Measurements from ENCODE around the gene MCM9.

Gene MCM9

DNA sequence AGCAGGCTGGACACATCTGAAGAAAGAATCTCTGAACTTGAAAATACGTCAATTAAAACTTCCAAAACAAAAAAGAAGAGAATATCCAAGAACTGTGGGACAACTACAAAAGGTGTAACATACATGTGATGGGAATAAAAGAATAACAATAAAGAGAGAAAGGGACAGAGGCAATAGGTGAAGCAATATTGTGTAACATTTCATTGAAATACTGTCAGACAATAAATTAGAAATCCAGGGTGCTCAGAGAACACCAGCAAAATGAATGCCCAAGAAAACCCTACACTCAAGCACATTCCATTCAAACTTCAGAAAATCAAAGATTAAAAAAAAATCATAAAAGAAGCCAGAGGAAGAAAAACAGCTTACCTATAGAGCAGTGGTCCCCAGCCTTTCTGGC is 74.6 kb downstream of the MCM9 start:
- DNase-seq, result no peak

DNA sequence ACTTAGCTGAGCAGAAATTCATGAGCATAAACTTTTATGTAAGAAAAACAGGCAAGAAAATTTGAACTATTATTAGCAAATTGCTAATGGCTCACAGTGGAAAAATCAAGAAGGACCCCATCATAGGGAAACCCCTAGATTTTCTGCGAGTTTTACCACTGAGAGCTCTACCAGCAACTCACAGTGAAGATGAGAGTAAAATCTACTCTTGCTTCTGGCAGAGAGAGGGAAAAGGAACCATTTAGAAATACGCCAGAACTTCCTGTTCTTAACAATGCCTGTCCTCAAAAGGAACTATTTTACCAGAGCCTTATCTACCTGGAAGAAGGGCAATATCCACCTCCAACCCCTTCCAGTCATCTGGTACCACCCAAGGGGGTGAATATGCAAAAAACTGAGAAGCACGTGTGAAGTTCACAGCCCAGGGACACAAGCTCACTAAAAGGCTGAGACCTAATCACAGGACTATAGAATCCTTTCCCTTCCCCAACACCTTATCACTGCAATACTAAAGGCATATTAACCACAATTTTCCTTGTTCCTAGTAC is 75.4 kb downstream of the MCM9 start:
- no peak for DNase-seq

GRCh38 chr6:118856301-118856700 is 78.7 kb downstream of the MCM9 start:
- no peak for DNase-seq

DNA sequence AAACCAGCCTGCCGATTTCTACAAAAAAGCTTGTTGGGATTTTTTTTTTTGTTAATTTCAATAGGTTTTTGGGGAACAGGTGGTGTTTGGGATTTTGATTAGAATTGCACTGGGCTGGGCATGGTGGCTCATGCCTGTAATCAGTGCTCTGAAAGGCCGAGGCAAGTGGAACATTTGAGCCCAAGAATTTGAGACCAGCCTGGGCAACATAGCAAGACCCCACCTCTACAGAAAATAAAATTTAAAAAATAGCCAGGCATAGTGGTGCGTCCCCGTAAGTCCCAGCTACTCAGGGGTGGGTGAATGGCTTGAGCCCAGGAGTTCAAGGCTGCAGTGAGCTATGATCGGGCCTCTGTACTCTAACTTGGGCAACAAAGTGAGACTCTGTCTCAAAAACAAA is 81.6 kb downstream of the MCM9 start:
- DNase-seq, result no peak

- DNase-seq, result no peak
Measured at GRCh38 chr6:118844915-118845314, 90.0 kb downstream of the MCM9 start.

DNA sequence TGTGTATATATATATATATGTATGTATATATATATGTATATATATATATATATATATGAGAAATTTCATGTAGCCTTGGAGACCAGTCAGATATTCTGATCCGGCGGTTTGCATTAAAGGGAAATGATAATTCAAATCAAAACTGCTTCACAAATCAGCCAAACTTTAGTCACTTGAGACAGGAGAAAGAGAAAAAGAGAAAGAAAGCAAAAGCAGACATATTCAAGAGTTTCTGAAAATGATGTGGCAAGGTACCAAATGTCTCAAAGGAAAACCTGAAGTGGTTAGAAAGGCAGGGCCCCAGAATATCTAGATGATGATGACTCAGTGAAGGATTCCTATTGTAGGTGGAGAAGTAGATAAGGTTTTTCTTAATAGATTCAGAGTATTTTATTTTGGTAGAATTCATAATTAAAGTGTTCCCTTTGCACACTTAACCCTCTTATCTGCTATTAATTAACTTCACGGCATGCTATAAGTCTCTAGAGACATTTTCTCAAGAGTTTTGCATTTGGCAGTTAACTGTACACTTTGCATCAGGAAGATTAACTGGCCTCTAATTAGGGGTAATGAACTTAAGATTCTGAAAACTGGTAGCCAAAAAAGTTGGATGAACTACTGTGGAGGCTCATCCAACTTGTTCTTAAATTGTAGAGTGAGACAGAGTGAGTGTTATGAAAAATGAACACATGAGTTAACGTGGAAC is 91.1 kb downstream of the MCM9 start:
- no peak for DNase-seq

DNA sequence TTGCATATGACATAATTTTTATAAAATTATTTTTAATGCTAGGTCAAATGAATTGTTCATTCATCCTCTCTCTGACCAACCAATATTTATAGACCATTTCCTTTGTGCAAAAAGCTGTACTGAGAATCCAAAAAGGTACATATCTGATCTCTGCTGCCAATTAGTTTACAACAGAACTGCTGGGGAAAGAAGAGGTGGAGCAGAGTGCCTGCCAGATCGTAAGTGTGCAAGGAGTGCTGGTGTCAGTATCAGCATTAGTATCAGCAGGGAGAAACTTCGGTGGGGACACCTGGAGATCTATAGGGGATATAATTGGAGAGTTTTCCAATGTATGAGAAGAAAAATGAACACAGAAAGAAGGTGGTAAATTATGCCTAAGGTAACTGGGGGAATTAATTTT is 104.3 kb downstream of the MCM9 start:
- DNase-seq, result no peak

DNA sequence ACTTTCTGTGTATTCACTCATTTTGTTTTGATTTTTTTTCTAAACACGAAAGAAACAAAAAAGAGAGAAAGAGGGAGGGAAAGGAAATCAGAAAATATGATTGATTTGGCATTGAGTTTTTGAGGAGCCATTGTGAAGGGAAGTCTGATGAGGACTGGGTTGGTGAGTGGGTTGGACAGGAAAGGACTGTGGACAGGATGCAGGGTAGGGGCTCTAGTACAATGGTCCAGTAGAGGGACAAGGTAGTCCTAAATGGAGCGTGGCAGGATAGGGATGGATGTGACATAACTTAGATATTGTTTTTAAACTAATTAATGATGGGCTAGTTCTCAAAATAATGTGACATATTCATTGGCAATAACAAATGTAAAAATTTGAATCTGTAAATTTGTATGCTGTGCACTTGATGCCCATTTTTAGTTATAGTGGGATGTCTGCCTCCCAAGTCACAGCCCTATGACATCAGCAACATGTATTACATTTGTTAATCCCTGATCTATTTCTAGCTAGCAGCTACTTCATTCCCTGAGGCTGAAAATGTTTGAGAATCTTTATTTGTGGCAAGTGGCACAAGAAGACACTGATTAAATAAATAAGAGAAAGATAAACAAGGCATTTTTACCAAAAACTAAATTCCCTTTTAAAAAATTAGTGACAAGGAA is 105.0 kb downstream of the MCM9 start:
- no peak for DNase-seq

DNA sequence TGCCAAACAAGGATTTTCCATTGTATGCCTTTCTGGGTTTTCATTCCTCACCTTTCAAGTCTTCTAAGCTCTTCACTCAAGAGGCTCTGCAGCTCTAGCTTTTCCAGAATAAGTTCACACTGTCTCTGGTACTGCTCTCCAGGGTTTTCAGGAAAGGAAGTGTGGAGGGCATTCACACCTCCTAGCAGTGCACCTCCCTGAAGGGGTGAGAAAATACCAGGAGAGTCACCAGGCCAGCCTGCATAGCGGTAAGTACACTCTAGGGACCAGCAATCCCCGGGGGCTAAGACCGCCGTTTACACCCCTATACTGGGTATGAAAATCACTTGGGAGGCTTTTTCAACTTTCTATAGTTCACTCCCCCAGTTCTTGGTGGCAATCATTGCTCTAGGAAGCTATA is 108.9 kb downstream of the MCM9 start:
- DNase-seq, result no peak

- DNase-seq, result no peak
Measured at GRCh38 chr6:118825661-118826060, 109.3 kb downstream of the MCM9 start.

DNA sequence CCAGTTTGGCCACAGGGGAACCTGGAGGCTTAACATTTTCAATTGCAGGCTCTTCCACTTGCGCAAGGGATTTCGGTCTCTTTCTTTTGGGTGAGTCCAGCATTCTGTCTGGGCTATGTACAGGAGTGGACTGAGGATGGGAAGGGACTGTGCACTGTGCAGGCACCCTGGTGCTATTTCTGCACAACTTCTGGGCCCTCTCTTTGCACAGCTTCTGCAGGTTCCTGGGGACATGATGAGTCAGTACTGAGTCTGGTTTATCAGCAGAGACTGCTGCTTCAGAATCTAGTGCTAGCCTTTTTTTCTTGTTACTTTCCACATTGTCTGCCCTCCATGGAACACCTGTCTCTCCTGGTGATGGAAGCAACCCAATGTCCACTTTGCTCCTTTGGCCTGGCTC is 119.5 kb downstream of the MCM9 start:
- DNase-seq, result no peak

- DNase-seq, result no peak
Measured at GRCh38 chr6:118813775-118814174, 121.2 kb downstream of the MCM9 start.

GRCh38 chr6:118812970-118813369 is 122.0 kb downstream of the MCM9 start:
- no peak for DNase-seq

DNA sequence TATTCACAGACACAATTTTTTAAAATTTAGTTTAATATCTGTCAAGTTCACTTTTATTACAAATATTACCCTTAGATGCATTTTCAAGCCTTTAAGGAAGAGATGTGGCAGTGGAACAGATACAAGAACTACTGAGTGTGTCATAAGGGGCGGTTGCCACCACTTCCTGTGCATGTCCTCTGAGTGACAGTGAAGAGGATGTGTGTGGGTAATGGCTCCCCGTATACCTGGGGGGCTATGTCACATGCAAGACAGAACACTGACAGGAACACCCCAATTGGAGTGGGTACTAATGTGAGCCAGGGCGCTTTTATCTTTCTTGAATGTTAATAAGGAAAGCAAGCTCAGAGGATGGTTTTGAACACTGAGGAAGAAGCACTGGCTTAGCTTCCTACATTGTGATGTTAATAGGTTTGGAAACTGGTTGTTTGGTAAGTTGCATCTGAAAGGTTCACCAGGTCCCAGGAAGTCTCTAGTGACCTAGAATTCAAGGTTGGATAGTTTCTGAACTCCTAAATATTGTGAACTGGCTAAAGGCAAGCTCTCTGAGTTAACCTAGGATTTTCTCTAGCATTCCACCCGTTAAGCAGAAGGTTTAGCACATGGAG is 124.4 kb downstream of the MCM9 start:
- DNase-seq, result peak; percentile 23 to 29

DNA sequence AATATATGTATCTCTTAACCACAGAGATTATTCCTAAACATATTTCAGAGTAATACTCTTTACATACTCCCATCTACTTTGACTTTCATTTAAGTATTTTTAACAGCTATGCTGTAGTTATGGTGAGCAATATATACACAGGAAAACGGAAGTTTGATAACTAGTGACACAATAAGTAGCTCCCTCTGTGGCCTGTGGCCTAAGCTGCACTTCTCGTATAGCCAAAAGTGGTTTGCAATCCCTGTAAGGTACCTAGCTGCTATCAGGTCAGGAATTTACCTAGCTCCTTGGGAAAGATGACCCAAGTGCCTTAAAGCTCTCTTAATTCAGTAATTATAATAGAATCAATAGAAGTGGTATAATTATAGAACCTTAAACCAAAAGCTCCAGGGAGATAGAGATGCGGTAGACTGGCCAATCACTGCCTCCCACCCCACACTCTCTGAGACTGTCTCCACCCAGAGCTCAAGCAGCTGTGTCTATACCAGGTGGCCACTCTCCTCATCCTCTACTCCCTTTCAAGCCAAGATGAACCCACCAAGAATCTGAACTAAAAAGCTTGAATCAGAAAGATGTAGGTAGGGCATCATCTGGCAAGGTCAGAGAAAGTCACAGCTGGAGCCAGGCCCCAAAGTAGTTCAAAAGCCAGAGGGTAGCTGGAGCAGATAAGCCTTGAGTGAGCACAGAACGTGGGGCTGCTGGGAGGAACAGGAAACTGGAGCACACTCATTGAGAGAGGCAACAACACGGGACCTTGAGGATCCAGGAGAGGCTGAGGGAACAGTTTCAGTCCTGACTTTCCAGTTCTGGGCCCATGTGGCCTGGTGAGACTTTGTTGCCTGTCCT is 125.9 kb downstream of the MCM9 start:
- no peak for DNase-seq

GRCh38 chr6:118804091-118804490 is 130.9 kb downstream of the MCM9 start:
- DNase-seq, result no peak

- no peak for DNase-seq
Measured at GRCh38 chr6:118801257-118801656, 133.7 kb downstream of the MCM9 start.

DNA sequence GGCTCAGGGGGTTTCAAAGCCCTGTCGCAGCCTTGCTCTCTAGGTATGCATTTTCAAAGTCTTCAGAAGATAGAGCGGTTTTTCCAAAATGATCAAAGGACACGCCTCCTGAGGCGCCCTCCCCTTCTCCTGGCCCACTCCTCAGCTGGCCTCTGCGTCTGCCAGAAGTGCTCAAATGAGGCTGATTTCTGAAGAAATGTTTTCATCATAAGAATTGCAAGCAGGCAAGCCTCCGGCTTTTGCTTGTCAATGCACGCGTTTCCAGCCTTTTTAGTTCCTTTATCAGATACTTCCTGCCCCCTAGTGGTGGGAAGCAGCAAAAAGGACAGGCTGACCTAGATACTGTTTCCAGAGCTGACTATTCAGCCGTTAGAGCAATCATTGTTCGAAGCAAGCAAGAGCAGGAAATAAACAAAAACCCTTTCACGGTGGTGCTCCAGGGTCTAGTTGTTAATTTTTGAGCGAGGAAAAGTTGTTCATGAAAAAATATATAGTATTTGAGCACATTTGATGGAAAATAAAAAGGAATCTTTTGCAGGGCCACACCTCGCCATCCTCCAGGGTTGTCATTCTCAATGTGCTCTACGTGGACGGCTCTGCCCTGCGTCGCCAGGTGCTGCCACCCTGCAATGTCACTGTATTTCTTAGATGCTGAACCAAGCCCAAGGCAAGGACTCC is 134.4 kb downstream of the MCM9 start:
- peak; percentile 75 to 77 for DNase-seq

- no peak for DNase-seq
Measured at GRCh38 chr6:118799826-118800225, 135.1 kb downstream of the MCM9 start.

DNA sequence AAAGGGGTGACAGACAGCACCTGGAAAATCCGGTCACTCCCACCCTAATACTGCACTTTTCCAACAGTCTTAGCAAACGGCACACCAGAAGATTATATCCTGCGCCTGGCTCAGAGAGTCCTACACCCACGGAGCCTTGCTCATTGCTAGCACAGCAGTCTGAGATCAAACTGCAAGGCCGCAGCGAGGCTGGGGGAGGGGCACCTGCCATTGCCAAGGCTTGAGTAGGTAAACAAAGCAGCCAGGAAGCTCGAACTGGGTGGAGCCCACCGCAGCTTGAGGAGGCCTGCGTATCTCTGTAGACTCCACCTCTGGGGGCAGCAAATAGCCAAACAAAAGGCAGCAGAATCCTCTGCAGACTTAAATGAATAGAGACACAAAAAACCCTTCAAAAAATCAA is 138.4 kb downstream of the MCM9 start:
- DNase-seq, result peak; percentile 39 to 41

GRCh38 chr6:118791499-118791898 is 143.5 kb downstream of the MCM9 start:
- no peak for DNase-seq

DNA sequence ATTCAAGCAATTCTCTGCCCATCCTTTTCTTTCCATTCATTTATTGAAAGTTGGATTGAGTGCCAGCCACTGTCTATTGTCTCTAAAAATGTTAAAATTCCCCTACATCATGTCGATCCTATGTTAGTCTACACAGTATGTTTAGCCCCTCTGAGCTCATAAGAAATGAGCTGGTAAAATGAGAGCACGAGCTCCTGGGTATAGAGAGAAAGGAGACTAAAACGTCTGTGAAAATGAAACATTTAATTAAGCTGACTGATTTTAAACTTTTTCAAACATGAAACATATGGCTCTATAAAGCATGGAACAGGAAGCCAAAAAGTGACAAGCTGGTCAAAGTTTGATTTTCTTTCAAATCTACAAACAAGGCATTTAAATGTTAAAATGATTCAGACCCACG is 145.0 kb downstream of the MCM9 start:
- DNase-seq, result no peak

GRCh38 chr6:118789419-118789818 is 145.5 kb downstream of the MCM9 start:
- DNase-seq, result no peak
